Gastroesophageal sphincter (tissue), 3 donors: Measurements from ENCODE around the gene BAAT.

Experiments
- EP300 ChIP-seq: sonication (generic); formaldehyde crosslinking; IDR thresholded peaks from one replicate; pipeline ENCODE4 v1.6.1; 2017; ENCODE audit warnings: antibody characterized with exemption, mild to moderate bottlenecking
- POLR2A ChIP-seq, 2 donors: fragments of 450-650 bp; IDR thresholded peaks; one replicate each; pipeline ENCODE4 v1.6.1; 2017; ENCODE audit warnings: antibody characterized with exemption in 2 of 2, mild to moderate bottlenecking in 2 of 2, moderate library complexity in 1 of 2
- POLR2AphosphoS5 ChIP-seq: sonication (generic); formaldehyde crosslinking; IDR thresholded peaks from one replicate; pipeline ENCODE4 v1.6.1; 2017; ENCODE audit warnings: antibody characterized with exemption
- TF ChIP-seq, protein P1 (sequence below), 4 experiments: fragments of 200-600 bp in 2 of 4; fragments of 450-650 bp in 2 of 4; sonication (generic) in 1 of 4; IDR thresholded peaks; one replicate each; pipeline ENCODE4 v1.5.1; 2017 to 2019; ENCODE audit warnings: antibody characterized with exemption in 4 of 4, mild to moderate bottlenecking in 2 of 4, moderate library complexity in 2 of 4

DNA sequence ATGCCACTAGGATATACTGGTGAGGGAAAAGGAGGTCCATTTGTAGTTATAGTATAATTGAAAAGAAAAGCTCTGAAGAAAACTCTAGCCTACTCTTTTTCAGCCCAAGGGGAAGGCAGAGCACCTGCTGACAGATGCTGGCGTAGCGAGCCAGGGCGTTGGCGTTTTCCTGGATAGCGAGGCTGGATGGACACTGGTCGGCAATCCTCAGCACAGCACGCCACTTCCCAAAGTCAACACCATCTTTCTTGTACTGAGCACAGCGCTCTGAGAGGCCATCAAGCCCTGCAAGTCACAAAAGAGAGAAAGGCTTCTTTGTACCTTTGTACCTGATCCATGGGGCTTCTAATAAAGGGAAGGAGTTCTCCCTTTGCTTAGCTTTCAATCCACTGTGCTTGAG, 42.6 kb upstream of the BAAT start:
- TF ChIP-seq, protein P1, sequence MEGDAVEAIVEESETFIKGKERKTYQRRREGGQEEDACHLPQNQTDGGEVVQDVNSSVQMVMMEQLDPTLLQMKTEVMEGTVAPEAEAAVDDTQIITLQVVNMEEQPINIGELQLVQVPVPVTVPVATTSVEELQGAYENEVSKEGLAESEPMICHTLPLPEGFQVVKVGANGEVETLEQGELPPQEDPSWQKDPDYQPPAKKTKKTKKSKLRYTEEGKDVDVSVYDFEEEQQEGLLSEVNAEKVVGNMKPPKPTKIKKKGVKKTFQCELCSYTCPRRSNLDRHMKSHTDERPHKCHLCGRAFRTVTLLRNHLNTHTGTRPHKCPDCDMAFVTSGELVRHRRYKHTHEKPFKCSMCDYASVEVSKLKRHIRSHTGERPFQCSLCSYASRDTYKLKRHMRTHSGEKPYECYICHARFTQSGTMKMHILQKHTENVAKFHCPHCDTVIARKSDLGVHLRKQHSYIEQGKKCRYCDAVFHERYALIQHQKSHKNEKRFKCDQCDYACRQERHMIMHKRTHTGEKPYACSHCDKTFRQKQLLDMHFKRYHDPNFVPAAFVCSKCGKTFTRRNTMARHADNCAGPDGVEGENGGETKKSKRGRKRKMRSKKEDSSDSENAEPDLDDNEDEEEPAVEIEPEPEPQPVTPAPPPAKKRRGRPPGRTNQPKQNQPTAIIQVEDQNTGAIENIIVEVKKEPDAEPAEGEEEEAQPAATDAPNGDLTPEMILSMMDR (IDR thresholded peaks at IDR 0.05) = no peak
- TF ChIP-seq POLR2AphosphoS5 (no peak), POLR2A (IDR thresholded peaks at IDR 0.05) (no peak), EP300 (no peak)
